A673 (cell line): ENCODE data around the gene ALPK3. TPM values are rescaled to one million over a fixed set of nuclear protein-coding genes. Genes with fewer than 3 reads are reported as not detected.

Experiments
- BruUV-seq: library from RNA; stranded (reverse); fragments of 400-500 nt; replicated peaks from 2 replicates; lab custom pipeline; 2021; lab: Mats Ljungman, UMichigan
- CTCF ChIA-PET: fragments of 300-600 bp; sonication (Branson Sonifier 250); formaldehyde crosslinking; loops from one replicate; lab custom pipeline; 2022; ENCODE audit warnings: antibody characterized with exemption; lab: Charles Lee
- POLR2A ChIA-PET: fragments of 300-600 bp; sonication (Branson Sonifier 250); formaldehyde crosslinking; loops from one replicate; lab custom pipeline; 2022; ENCODE audit warnings: antibody characterized with exemption; ENCODE audit not compliant: low non-redundant PET; lab: Charles Lee
- DNase-seq: peaks from one replicate; pipeline ENCODE4 v3.0.0-alpha.2; 2015; ENCODE audit warnings: low spot score
- H3K27ac ChIP-seq: fragments of 200-600 bp; sonication (generic); 2 replicates; pipeline ENCODE4 v1.5.1; 2016; ENCODE audit warnings: mixed run types, low read depth, mild to moderate bottlenecking, mixed read lengths, antibody characterized with exemption, low read length; ENCODE audit not compliant: poor library complexity, severe bottlenecking
- H3K27me3 ChIP-seq: fragments of 200-600 bp; sonication (generic); replicated peaks from 2 replicates; pipeline ENCODE4 v1.6.1; 2017; ENCODE audit warnings: mixed run types, low read depth, mild to moderate bottlenecking, mixed read lengths, antibody characterized with exemption, low read length; ENCODE audit not compliant: insufficient read depth, poor library complexity
- H3K36me3 ChIP-seq: fragments of 200-600 bp; sonication (generic); 2 replicates; pipeline ENCODE4 v1.6.1; 2016; ENCODE audit warnings: mixed run types, mild to moderate bottlenecking, mixed read lengths, antibody characterized with exemption, low read length; ENCODE audit not compliant: insufficient read depth, poor library complexity, severe bottlenecking
- H3K4me1 ChIP-seq: fragments of 200-600 bp; sonication (generic); 2 replicates; pipeline ENCODE4 v1.6.1; 2017; ENCODE audit warnings: mixed run types, mild to moderate bottlenecking, mixed read lengths, antibody characterized with exemption, low read length; ENCODE audit not compliant: insufficient read depth, poor library complexity, severe bottlenecking
- H3K4me3 ChIP-seq: fragments of 200-600 bp; sonication (generic); 2 replicates; pipeline ENCODE4 v1.5.1; 2016; ENCODE audit warnings: low read depth, mixed run types, mild to moderate bottlenecking, mixed read lengths, low read length; ENCODE audit not compliant: poor library complexity, severe bottlenecking
- H3K9me3 ChIP-seq: fragments of 200-600 bp; sonication (generic); 2 replicates; pipeline ENCODE4 v1.6.1; 2016; ENCODE audit warnings: mixed run types, low read depth, mild to moderate bottlenecking, mixed read lengths, antibody characterized with exemption, low read length; ENCODE audit not compliant: poor library complexity, severe bottlenecking
- EZH2 ChIP-seq: fragments of 200-600 bp; sonication (generic); IDR thresholded peaks from 2 replicates; pipeline ENCODE4 v1.6.1; 2017; ENCODE audit warnings: borderline replicate concordance, low read depth, mild to moderate bottlenecking, mixed read lengths, antibody characterized with exemption, low read length; ENCODE audit not compliant: poor library complexity, severe bottlenecking
- intact Hi-C: fragments of 100-400 bp; cut with micrococcal nuclease; formaldehyde crosslinking; loops from one replicate; pipeline ENCODE4 v1.10.0; 2022; ENCODE audit not compliant: unreplicated experiment
- total RNA-seq: library from RNA; stranded (reverse); gene quantifications from 2 replicates; pipeline ENCODE4 v1.2.3, GENCODE V29; 2021
- TF ChIP-seq, protein P1 (sequence below): fragments of 300-800, 200-600 bp; sonication (generic); conservative IDR thresholded peaks from 2 replicates; pipeline ENCODE4 v1.5.1; 2017; ENCODE audit warnings: low read depth, mild to moderate bottlenecking, antibody characterized with exemption, low read length, moderate library complexity, mixed read lengths

The ALPK3 gene
- total RNA-seq, 1 experiment from 2014 or later: 0.67 TPM

DNA sequence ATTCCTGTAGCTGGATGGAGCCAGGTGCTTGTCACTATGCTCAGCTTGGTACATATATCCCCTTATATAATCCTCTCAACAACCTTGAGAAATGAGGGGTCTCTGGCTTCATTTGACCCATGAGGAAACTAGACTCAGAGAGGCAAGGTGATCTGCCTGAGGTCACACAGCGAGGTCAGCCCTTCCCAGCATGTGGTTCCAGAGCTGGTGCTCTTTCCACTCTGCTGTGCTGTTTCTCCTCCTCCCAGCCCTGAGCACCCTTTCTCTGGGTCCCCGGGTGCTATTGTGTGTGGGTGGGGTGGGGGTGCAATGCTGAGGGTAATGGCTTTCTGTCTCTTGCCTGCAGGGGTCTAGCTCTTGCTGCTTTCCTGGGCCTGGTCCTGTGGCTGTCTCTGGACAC lies 86.6 kb downstream of the ALPK3 start:
- ChIA-PET CTCF (no interaction called here), POLR2A (no interaction called here)
- Histone ChIP-seq H3K4me1 (no peaks in the 10 kb centered on the region), H3K27ac (no peak overlapping the region), H3K4me3 (no peak overlapping the region), H3K9me3 (no peaks in the 10 kb centered on the region), H3K27me3 (no peaks in the 10 kb centered on the region), H3K36me3 (no peaks in the 10 kb centered on the region)
- intact Hi-C loops: no loop called here
- DNase-seq: no peak
- TF ChIP-seq EZH2: no peak
- TF ChIP-seq, protein P1, sequence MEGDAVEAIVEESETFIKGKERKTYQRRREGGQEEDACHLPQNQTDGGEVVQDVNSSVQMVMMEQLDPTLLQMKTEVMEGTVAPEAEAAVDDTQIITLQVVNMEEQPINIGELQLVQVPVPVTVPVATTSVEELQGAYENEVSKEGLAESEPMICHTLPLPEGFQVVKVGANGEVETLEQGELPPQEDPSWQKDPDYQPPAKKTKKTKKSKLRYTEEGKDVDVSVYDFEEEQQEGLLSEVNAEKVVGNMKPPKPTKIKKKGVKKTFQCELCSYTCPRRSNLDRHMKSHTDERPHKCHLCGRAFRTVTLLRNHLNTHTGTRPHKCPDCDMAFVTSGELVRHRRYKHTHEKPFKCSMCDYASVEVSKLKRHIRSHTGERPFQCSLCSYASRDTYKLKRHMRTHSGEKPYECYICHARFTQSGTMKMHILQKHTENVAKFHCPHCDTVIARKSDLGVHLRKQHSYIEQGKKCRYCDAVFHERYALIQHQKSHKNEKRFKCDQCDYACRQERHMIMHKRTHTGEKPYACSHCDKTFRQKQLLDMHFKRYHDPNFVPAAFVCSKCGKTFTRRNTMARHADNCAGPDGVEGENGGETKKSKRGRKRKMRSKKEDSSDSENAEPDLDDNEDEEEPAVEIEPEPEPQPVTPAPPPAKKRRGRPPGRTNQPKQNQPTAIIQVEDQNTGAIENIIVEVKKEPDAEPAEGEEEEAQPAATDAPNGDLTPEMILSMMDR: no peak
- no TSS peak for BruUV-seq

DNA sequence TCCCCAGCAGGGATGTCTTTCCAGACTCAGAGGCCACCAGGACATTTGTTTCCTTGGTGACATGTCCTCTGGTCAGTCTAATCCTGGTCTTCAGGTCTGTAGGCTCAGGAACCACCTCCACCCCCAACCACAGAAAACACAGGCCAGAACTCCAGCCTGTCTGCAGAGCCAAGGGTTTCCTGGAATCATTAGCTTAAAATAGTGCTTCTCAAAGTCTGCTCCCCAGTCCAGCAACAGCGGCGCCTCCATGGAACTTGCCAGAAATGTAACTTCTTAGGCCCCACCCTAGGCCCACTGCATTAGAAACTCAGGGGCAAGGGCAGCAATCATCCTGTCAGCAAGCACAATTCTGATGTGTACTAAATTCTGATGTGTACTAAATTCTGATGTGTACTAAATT lies 87.3 kb downstream of the ALPK3 start:
- Histone ChIP-seq H3K4me1 (no peaks in the 10 kb centered on the region), H3K4me3 (no peak overlapping the region), H3K36me3 (no peaks in the 10 kb centered on the region), H3K27me3 (no peaks in the 10 kb centered on the region), H3K27ac (no peak overlapping the region), H3K9me3 (no peaks in the 10 kb centered on the region)
- ChIA-PET CTCF (no interaction called here), POLR2A (no interaction called here)
- no peak for DNase-seq
- intact Hi-C loops: no loop called here
- TF ChIP-seq, protein P1: no peak
- no peak for TF ChIP-seq EZH2
- no TSS peak for BruUV-seq

DNA sequence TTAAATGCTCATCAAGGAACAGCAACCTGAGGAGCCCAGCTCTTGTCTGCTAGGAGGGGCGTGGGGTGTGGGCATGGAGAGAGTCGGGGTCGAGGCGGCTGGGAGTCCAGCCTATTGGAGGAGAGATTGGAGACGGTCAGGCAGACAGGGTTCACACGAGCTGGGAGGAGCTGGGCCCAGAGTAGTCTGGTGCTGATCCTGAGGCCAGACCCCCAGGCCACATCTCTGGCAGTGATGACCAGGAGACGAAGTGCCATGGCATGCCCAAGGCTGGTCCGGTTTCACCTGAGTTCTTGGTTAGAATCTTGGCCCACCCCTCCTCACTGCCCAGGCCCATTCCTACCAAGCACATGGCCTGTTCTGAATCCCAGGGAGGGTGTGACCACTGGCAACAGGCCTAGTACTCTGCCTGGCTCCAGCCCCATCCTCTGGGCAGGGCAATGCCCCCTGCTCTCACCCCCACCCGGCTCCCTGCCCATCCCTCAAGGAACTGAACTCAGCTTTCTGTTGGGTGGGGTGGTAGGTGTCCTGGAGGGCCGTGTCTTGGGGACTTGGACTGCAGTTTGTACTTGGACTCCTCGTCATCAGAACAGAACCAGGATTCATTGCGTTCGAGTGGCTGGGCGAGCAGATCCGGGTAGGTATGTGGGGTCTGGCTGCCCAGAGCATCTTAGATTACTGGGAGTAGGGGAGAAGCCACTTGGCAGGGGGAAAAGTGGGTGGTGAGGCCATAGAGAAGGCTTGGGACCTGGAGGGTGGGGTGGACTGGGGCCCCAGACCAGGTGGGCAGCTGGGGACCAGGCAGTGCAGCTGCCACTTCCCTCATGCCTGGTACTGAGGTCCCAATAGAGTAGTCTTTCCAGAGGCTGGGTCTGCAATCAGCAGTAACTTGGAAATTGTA lies 88.1 kb downstream of the ALPK3 start:
- CTCF ChIA-PET: no interaction called here
- POLR2A ChIA-PET: no interaction called here
- Histone ChIP-seq H3K27me3 (no peaks in the 10 kb centered on the region), H3K27ac (no peak overlapping the region), H3K9me3 (no peaks in the 10 kb centered on the region), H3K4me1 (no peaks in the 10 kb centered on the region), H3K4me3 (no peak overlapping the region), H3K36me3 (no peaks in the 10 kb centered on the region)
- no TSS peak for BruUV-seq
- no peak for DNase-seq
- intact Hi-C loops: no loop called here
- TF ChIP-seq, protein P1: no peak
- TF ChIP-seq EZH2: no peak
